ENCODE results near the gene HNRNPLL. TPM values are rescaled to one million over a fixed set of nuclear protein-coding genes. Genes with fewer than 3 reads are reported as not detected.

The HNRNPLL gene
- total RNA-seq, 1 experiment from 2014 or later: 73.8 TPM

DNA sequence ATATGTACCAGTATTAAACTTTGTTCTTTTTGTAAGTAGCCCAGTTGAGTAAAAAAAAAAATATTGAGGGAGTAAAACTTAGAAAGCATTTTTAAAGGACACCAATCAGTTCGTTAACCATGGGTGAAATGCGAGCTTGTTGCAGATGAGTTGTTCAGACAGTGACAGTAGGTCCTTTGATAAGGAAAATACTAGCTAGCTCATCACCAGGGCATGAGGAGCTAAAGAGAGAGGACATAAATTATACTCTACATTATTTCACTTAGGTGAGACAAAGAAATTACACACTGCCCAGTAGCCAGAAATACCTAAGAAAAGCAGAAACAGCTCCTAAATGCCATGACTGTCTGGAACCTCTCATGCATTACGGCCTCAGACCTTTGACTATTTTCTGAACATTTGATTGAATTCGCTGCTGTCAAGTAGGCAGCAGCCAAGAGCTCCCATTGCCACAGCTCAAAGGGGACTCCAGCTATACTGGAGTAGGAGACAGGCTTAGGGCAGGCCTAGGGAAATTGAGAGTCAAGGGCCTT, 2.6 kb upstream of the HNRNPLL start:
- POLR2A ChIA-PET (ENCODE audit: low non-redundant PET): no interaction called here
- no TSS peak for BruUV-seq (replicated peaks)
- Histone ChIP-seq H3K9me3 (ENCODE audit: low read depth, low read length, poor library complexity, severe bottlenecking) (no peaks in the 10 kb centered on the region), H3K4me3 (ENCODE audit: low read depth, low read length, poor library complexity, severe bottlenecking) (no peak overlapping the region), H3K4me1 (ENCODE audit: insufficient read depth, low read length, poor library complexity, severe bottlenecking) (peaks cover 3% of the 10 kb centered on the region), H3K36me3 (ENCODE audit: insufficient read depth, low read length, poor library complexity, severe bottlenecking) (no peaks in the 10 kb centered on the region), H3K27ac (ENCODE audit: low read depth, low read length, poor library complexity, severe bottlenecking) (no peak overlapping the region), H3K27me3 (replicated peaks; ENCODE audit: insufficient read depth, low read depth, low read length, poor library complexity) (no peaks in the 10 kb centered on the region)
- intact Hi-C loops (cut with micrococcal nuclease; ENCODE audit: unreplicated experiment): no loop called here
- CTCF ChIA-PET: no interaction called here
- no peak for TF ChIP-seq EZH2 (IDR thresholded peaks at IDR 0.05; ENCODE audit: borderline replicate concordance, low read depth, low read length, poor library complexity, severe bottlenecking)
- TF ChIP-seq, protein P1, sequence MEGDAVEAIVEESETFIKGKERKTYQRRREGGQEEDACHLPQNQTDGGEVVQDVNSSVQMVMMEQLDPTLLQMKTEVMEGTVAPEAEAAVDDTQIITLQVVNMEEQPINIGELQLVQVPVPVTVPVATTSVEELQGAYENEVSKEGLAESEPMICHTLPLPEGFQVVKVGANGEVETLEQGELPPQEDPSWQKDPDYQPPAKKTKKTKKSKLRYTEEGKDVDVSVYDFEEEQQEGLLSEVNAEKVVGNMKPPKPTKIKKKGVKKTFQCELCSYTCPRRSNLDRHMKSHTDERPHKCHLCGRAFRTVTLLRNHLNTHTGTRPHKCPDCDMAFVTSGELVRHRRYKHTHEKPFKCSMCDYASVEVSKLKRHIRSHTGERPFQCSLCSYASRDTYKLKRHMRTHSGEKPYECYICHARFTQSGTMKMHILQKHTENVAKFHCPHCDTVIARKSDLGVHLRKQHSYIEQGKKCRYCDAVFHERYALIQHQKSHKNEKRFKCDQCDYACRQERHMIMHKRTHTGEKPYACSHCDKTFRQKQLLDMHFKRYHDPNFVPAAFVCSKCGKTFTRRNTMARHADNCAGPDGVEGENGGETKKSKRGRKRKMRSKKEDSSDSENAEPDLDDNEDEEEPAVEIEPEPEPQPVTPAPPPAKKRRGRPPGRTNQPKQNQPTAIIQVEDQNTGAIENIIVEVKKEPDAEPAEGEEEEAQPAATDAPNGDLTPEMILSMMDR (conservative IDR thresholded peaks at IDR 0.05; ENCODE audit: low read depth, low read length): no peak
- no peak for DNase-seq (ENCODE audit: low spot score)

DNA sequence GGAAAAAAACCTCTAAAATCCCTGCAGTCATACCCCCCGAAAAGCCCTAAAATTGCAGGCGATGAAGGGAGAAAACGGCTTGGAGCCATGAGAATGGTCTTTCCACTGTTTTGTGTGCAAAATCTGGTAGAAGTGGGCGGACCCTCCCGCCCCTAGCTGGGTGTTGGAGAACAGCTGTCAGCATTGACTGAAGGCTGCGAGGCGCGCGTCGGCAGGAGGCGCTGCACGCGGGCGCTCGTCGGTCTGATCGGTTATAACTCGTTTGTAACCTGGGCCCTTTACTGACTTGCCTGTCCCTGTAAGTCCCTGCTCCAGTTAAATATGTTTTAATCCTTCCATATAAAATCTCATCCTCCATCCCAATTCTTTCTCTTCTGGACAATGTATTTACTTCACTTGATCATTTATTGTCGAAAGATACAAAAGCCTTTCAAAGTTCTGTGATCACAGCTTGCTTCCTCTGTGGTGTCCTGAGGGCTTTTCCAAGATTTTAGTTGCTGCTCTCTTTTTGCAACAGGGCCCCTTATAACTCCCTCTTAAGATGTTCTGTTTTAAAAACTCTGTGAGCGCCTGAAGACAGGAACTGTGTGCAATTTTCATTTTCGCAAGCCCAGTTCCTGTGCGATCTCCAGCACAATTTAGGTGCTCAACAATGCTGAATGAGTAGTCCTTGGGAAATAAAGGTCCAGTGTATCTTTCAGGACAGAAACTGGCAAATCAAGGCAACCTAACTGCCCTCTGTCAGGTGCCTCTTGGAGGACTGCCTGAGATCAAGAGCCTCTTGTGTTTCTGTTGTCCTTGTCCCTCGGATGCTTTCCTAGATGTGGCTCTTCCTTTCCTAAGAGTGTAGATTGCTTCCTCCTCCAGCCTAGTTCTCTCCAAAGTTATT, 918 bp upstream of the HNRNPLL start:
- DNase-seq (ENCODE audit: low spot score): peak; percentile 91
- Histone ChIP-seq H3K9me3 (ENCODE audit: low read depth, low read length, poor library complexity, severe bottlenecking) (no peaks in the 10 kb centered on the region), H3K27ac (ENCODE audit: low read depth, low read length, poor library complexity, severe bottlenecking) (peak overlapping the region; percentile 96), H3K36me3 (ENCODE audit: insufficient read depth, low read length, poor library complexity, severe bottlenecking) (no peaks in the 10 kb centered on the region), H3K27me3 (replicated peaks; ENCODE audit: insufficient read depth, low read depth, low read length, poor library complexity) (no peaks in the 10 kb centered on the region), H3K4me3 (ENCODE audit: low read depth, low read length, poor library complexity, severe bottlenecking) (peak overlapping the region; percentile 93), H3K4me1 (ENCODE audit: insufficient read depth, low read length, poor library complexity, severe bottlenecking) (peaks cover 21% of the 10 kb centered on the region)
- intact Hi-C loops (cut with micrococcal nuclease; ENCODE audit: unreplicated experiment): loop anchor here (5.0 kb wide), 2 partner anchors 61 to 134 kb away; no protein-coding TSS in a partner anchor
- BruUV-seq (replicated peaks): no TSS peak
- CTCF ChIA-PET: no interaction called here
- POLR2A ChIA-PET (ENCODE audit: low non-redundant PET): no interaction called here
- TF ChIP-seq EZH2 (IDR thresholded peaks at IDR 0.05; ENCODE audit: borderline replicate concordance, low read depth, low read length, poor library complexity, severe bottlenecking): no peak
- TF ChIP-seq, protein P1 (conservative IDR thresholded peaks at IDR 0.05; ENCODE audit: low read depth, low read length): peak; percentile 96

DNA sequence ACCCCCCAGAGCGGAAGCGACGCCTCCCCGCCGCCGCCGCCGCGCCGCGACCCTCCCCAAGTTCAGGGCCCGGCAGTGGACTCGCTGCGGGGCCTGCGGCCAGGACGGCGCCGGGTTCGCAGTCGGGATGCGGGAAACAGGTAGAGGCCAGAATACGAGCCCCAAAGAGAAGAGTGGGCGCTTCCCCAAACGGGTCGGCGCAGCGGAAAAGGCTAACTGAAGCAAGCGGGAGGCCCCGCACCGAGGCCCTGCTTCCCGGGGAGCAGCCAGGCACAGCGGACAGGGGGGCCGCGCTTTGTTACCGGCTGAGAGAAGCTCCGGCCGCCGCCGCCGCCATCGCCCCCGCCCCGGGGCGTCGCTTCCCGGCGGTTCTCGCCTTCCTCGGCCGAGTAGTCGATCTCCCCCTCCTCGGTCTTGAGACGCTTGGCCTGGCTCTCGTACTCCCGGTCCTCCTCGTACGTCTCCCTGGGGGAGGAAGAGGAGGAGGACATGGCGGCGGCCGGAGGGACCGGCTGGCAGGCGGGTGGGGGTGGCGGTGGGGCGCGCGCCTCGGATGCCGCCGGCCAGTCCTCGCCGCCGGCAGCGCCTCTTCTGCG, 494 bp downstream of the HNRNPLL start:
- no peak for TF ChIP-seq EZH2 (IDR thresholded peaks at IDR 0.05; ENCODE audit: borderline replicate concordance, low read depth, low read length, poor library complexity, severe bottlenecking)
- TF ChIP-seq, protein P1 (conservative IDR thresholded peaks at IDR 0.05; ENCODE audit: low read depth, low read length): no peak
- no peak for DNase-seq (ENCODE audit: low spot score)
- H3K27ac ChIP-seq (ENCODE audit: low read depth, low read length, poor library complexity, severe bottlenecking): peak overlapping the region; percentile 96
- ChIA-PET POLR2A (ENCODE audit: low non-redundant PET) (interaction anchor here (1.1 kb wide), 1 partner anchor 149 kb away, joined by 6 read pairs; no protein-coding TSS in a partner anchor), CTCF (interaction anchor here (0.9 kb wide), 1 partner anchor 21 kb away, joined by 3 read pairs; no protein-coding TSS in a partner anchor)
- BruUV-seq (replicated peaks): no TSS peak
- H3K36me3 ChIP-seq (ENCODE audit: insufficient read depth, low read length, poor library complexity, severe bottlenecking): no peaks in the 10 kb centered on the region
- no peaks in the 10 kb centered on the region for H3K9me3 ChIP-seq (ENCODE audit: low read depth, low read length, poor library complexity, severe bottlenecking)
- intact Hi-C loops (cut with micrococcal nuclease; ENCODE audit: unreplicated experiment): loop anchor here (5.0 kb wide), 2 partner anchors 60 to 135 kb away; no protein-coding TSS in a partner anchor
- H3K4me1 ChIP-seq (ENCODE audit: insufficient read depth, low read length, poor library complexity, severe bottlenecking): peaks cover 29% of the 10 kb centered on the region
- H3K4me3 ChIP-seq (ENCODE audit: low read depth, low read length, poor library complexity, severe bottlenecking): peak overlapping the region; percentile 93
- H3K27me3 ChIP-seq (replicated peaks; ENCODE audit: insufficient read depth, low read depth, low read length, poor library complexity): no peaks in the 10 kb centered on the region
